Endothelial cell of umbilical vein (primary cell): ENCODE data around the gene MANBA. TPM values are rescaled to one million over a fixed set of nuclear protein-coding genes. Genes with fewer than 3 reads are reported as not detected.

Experiments used
- BruUV-seq: library from RNA; stranded (reverse); fragments of 400-500 nt; replicated peaks from 2 replicates; lab custom pipeline; 2021; lab: Mats Ljungman, UMichigan
- CTCF ChIA-PET: fragments of 300-600, 350-600 bp; sonication (Branson Sonifier 250); formaldehyde crosslinking; loops from one replicate; lab custom pipeline; 2021; ENCODE audit warnings: antibody characterized with exemption, inconsistent platforms; lab: Charles Lee
- POLR2A ChIA-PET: fragments of 300-600, 350-600 bp; sonication (Branson Sonifier 250); formaldehyde crosslinking; loops from one replicate; lab custom pipeline; 2021; ENCODE audit warnings: antibody characterized with exemption, inconsistent platforms; lab: Charles Lee
- DNase-seq: peaks from one replicate; pipeline ENCODE4 v3.0.0-alpha.2; 2011; ENCODE audit warnings: low read depth, low spot score
- FAIRE-seq: peaks from 2 replicates; lab custom pipeline; 2011; peaks lifted over from hg19 to GRCh38; lab: Jason Lieb, UNC
- H2AFZ ChIP-seq: 2 replicates; pipeline ENCODE4 v1.6.0; 2012; ENCODE audit warnings: low read depth, low read length, control low read depth, inconsistent platforms
- H3K27ac ChIP-seq: 2 replicates; pipeline ENCODE4 v1.5.1; 2011; ENCODE audit warnings: low read depth, mild to moderate bottlenecking, control low read depth, low read length, moderate library complexity; ENCODE audit not compliant: insufficient read depth
- H3K27me3 ChIP-seq, 2 experiments: 2 replicates each; pipeline versions ENCODE4 v1.6.0 to v1.6.1; 2011; ENCODE audit warnings: low read length in 2 of 2, mixed read lengths in 1 of 2; ENCODE audit not compliant: control insufficient read depth in 2 of 2, insufficient read depth in 2 of 2
- H3K36me3 ChIP-seq, 2 experiments: 2 replicates in 1 of 2; 3 replicates in 1 of 2; pipeline ENCODE4 v1.5.1; 2011; ENCODE audit warnings: low read length in 2 of 2, mild to moderate bottlenecking in 1 of 2, moderate library complexity in 1 of 2; ENCODE audit not compliant: control insufficient read depth in 2 of 2, insufficient read depth in 2 of 2; ENCODE audit errors: extremely low read depth in 1 of 2
- H3K4me1 ChIP-seq: 3 replicates; pipeline ENCODE4 v1.5.1; 2011; ENCODE audit warnings: mild to moderate bottlenecking, low read length; ENCODE audit not compliant: control insufficient read depth, insufficient read depth; ENCODE audit errors: extremely low read depth
- H3K4me2 ChIP-seq: 2 replicates; pipeline ENCODE4 v1.6.1; 2011; ENCODE audit warnings: low read length, control low read depth, mixed read lengths; ENCODE audit not compliant: insufficient read depth
- H3K4me3 ChIP-seq, 3 experiments: fragments of 200-600 bp in 1 of 3; sonication (generic), shearing (Covaris generic) in 1 of 3; replicated peaks in 1 of 3; 2 replicates each; pipeline ENCODE4 v1.5.1; 2011 to 2016; ENCODE audit warnings: control low read depth in 3 of 3, low read length in 3 of 3, mild to moderate bottlenecking in 2 of 3, inconsistent platforms in 1 of 3, low read depth in 1 of 3, moderate library complexity in 1 of 3; ENCODE audit not compliant: insufficient read depth in 1 of 3
- H3K79me2 ChIP-seq: 2 replicates; pipeline ENCODE4 v1.6.0; 2012; ENCODE audit warnings: low read length, inconsistent platforms; ENCODE audit not compliant: control insufficient read depth, insufficient read depth
- H3K9ac ChIP-seq: replicated peaks from 2 replicates; pipeline ENCODE3; 2011; ENCODE audit warnings: low read length, control low read depth; ENCODE audit not compliant: insufficient read depth; ENCODE audit errors: extremely low read depth
- H3K9me1 ChIP-seq: replicated peaks from 3 replicates; pipeline ENCODE4 v1.6.0; 2011; ENCODE audit warnings: mild to moderate bottlenecking, low read length; ENCODE audit not compliant: control insufficient read depth, insufficient read depth; ENCODE audit errors: extremely low read depth
- H3K9me3 ChIP-seq: replicated peaks from 2 replicates; pipeline ENCODE4 v1.5.1; 2012; ENCODE audit warnings: low read length, inconsistent platforms; ENCODE audit not compliant: control insufficient read depth, insufficient read depth
- H4K20me1 ChIP-seq: replicated peaks from 2 replicates; pipeline ENCODE3; 2011; ENCODE audit warnings: mild to moderate bottlenecking, low read length; ENCODE audit not compliant: control insufficient read depth, insufficient read depth; ENCODE audit errors: extremely low read depth
- EZH2 ChIP-seq: IDR thresholded peaks from 2 replicates; pipeline ENCODE4 v1.6.1; 2012; ENCODE audit warnings: borderline replicate concordance, low read depth, mild to moderate bottlenecking, moderate library complexity, low read length, inconsistent platforms; ENCODE audit not compliant: severe bottlenecking
- FOS ChIP-seq: IDR thresholded peaks from 2 replicates; pipeline ENCODE4 v1.6.1; 2011; ENCODE audit warnings: mild to moderate bottlenecking, low read length, moderate library complexity, borderline replicate concordance; ENCODE audit not compliant: insufficient read depth
- GATA2 ChIP-seq: IDR thresholded peaks from 2 replicates; pipeline ENCODE4 v1.7.0; 2011; ENCODE audit warnings: low read depth, mild to moderate bottlenecking, moderate library complexity, mixed read lengths, low read length; ENCODE audit not compliant: insufficient read length, insufficient read depth
- JUN ChIP-seq: IDR thresholded peaks from 2 replicates; pipeline ENCODE4 v1.6.1; 2011; ENCODE audit warnings: borderline replicate concordance, low read depth; ENCODE audit not compliant: insufficient read length, insufficient read depth
- MYC ChIP-seq: IDR thresholded peaks from one replicate; pipeline ENCODE4 v1.6.1; 2011; ENCODE audit warnings: mild to moderate bottlenecking, low read depth, low read length
- POLR2A ChIP-seq: IDR thresholded peaks from 2 replicates; pipeline ENCODE4 v1.6.1; 2012; ENCODE audit warnings: low read depth, mild to moderate bottlenecking, control low read depth, low read length
- POLR2AphosphoS5 ChIP-seq: IDR thresholded peaks from 2 replicates; pipeline ENCODE4 v1.6.1; 2012; ENCODE audit warnings: low read depth, mild to moderate bottlenecking, control low read depth, low read length, moderate library complexity; ENCODE audit not compliant: insufficient read depth
- dilution Hi-C: fragments of 300-500 bp; cut with MboI; formaldehyde crosslinking; loops from one replicate; pipeline ENCODE4 v1.15.0; 2019; ENCODE audit warnings: low sequenced_read_pairs; ENCODE audit not compliant: extremely low pct_ligation_motif_present
- intact Hi-C: fragments of 100-400 bp; cut with micrococcal nuclease; formaldehyde crosslinking; loops from one replicate; pipeline ENCODE4 v1.10.0; 2022
- polyA plus RNA-seq, 4 experiments: library from polyadenylated mRNA; depleted of rRNA in 3 of 4; stranded (reverse) in 3 of 4; unstranded in 1 of 4; fragments of >200 nt; gene quantifications; 2 replicates each; pipeline versions ENCODE4 v1.2.1 to v1.2.3, GENCODE V29; 2011 to 2012; ENCODE audit warnings: missing spikeins in 1 of 4
- total RNA-seq: library from RNA; stranded (reverse); gene quantifications from 2 replicates; pipeline ENCODE4 v1.2.3, GENCODE V29; 2021
- TF ChIP-seq, protein P1 (sequence below), 2 donors: IDR thresholded peaks; 1 replicate in 1 of 2; 2 replicates in 1 of 2; pipeline ENCODE4 v1.5.1; 2011; ENCODE audit warnings: low read length in 2 of 2, mild to moderate bottlenecking in 2 of 2, moderate library complexity in 2 of 2, control low read depth in 1 of 2, inconsistent platforms in 1 of 2, low read depth in 1 of 2; ENCODE audit not compliant: insufficient read depth in 1 of 2; ENCODE audit errors: extremely low read depth in 1 of 2
- TF ChIP-seq, protein P2 (sequence below): IDR thresholded peaks from 2 replicates; pipeline ENCODE4 v1.6.1; 2011; ENCODE audit not compliant: insufficient read depth, insufficient read length

Gene MANBA
- total and polyA plus RNA-seq, 2 donors (not counting 3 experiments of a cell fraction or from before 2014, with no cell fraction given): 5.6 to 7.7 TPM

DNA sequence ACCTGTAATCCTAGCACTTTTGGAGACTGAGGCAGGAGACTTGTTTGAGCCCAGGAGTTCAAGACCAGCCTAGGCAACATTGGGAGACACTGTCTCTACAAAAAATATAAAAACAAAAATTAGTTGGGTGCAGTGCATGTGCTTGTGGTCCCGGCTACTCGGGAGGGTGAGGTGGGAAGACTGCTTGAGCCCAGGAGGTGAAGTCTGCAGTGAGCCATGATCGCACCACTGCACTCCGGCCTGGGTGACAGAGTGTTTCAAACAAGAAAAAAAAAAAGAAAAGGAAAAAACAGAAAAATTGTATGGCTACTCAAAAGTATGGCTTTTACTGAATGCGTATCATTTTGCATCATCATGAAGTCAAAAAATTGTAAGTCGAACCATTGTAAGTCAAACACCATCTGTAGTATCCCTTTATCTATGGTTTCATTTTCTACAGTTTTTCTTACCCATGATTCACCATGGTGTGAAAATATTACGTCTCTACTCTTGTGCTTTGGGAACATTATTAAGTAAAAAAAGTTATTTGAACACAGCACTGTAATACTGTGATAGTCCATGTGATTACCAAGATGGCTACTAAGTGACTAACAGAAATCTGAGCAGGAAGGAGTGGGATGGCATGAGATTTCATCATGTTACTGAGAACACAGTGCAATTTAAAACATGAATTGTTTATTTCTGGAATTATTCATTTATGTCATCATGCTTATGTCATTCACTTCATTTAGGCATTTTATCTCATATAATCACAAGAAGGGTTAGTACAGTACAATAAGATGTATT, 26.5 kb upstream of the MANBA start:
- H3K9ac ChIP-seq: no peak overlapping the region
- no peak overlapping the region for H2AFZ ChIP-seq
- DNase-seq: no peak
- intact Hi-C loops: no loop called here
- CTCF ChIA-PET: no interaction called here
- POLR2A ChIA-PET: no interaction called here
- dilution Hi-C loops: no loop called here
- H3K4me2 ChIP-seq: no peak overlapping the region
- BruUV-seq: no TSS peak
- TF ChIP-seq POLR2AphosphoS5 (no peak), JUN (no peak), EZH2 (no peak), GATA2 (no peak), MYC (no peak), POLR2A (no peak), FOS (no peak)
- TF ChIP-seq, protein P1, sequence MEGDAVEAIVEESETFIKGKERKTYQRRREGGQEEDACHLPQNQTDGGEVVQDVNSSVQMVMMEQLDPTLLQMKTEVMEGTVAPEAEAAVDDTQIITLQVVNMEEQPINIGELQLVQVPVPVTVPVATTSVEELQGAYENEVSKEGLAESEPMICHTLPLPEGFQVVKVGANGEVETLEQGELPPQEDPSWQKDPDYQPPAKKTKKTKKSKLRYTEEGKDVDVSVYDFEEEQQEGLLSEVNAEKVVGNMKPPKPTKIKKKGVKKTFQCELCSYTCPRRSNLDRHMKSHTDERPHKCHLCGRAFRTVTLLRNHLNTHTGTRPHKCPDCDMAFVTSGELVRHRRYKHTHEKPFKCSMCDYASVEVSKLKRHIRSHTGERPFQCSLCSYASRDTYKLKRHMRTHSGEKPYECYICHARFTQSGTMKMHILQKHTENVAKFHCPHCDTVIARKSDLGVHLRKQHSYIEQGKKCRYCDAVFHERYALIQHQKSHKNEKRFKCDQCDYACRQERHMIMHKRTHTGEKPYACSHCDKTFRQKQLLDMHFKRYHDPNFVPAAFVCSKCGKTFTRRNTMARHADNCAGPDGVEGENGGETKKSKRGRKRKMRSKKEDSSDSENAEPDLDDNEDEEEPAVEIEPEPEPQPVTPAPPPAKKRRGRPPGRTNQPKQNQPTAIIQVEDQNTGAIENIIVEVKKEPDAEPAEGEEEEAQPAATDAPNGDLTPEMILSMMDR (IDR thresholded peaks at IDR 0.05; ENCODE audit: extremely low read depth in 1 of 2, insufficient read depth in 1 of 2, low read depth in 1 of 2, low read length in 2 of 2): no peak
- TF ChIP-seq, protein P2, sequence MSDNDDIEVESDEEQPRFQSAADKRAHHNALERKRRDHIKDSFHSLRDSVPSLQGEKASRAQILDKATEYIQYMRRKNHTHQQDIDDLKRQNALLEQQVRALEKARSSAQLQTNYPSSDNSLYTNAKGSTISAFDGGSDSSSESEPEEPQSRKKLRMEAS: no peak
- H3K9me3 ChIP-seq: no peaks in the 10 kb centered on the region
- H3K79me2 ChIP-seq: no peaks in the 10 kb centered on the region
- FAIRE-seq: no peak
- no peaks in the 10 kb centered on the region for H4K20me1 ChIP-seq
- no peak overlapping the region for H3K27ac ChIP-seq
- H3K4me1 ChIP-seq: no peaks in the 10 kb centered on the region
- peaks cover under 1 to 2% of the 10 kb centered on the region in 2 experiments for H3K36me3 ChIP-seq
- H3K27me3 ChIP-seq: no peaks in the 10 kb centered on the region
- H3K9me1 ChIP-seq: no peaks in the 10 kb centered on the region
- H3K4me3 ChIP-seq: no peak overlapping the region
